ENCODE measurements around the gene NOLC1.

The NOLC1 gene

GRCh38 chr10:102112210-102112817 is 39.9 kb upstream of the NOLC1 start:
- ChIA-PET CTCF (interaction anchor here (0.6 kb wide), 1 partner anchor 419 kb away, joined by 3 read pairs; no protein-coding TSS in a partner anchor), POLR2A (interaction anchor here (1.2 kb wide), 1 partner anchor 294 kb away, joined by 3 read pairs; the partner anchor contains the start of gene OGA)
- no peak for DNase-seq (ENCODE audit: extremely low spot score)
- TF ChIP-seq FOXM1 (IDR thresholded peaks at IDR 0.05; ENCODE audit: borderline replicate concordance) = no peak
- no peak for TF ChIP-seq NFRKB (IDR thresholded peaks at IDR 0.05)

GRCh38 chr10:102113261-102113955 is 38.8 kb upstream of the NOLC1 start:
- ChIA-PET CTCF (interaction anchor here (1.3 kb wide), 1 partner anchor 12 kb away, joined by 3 read pairs; no protein-coding TSS in a partner anchor), POLR2A (interaction anchor here (0.6 to 2.0 kb wide), 5 partner anchors 8 to 58 kb away, joined by 3 to 8 read pairs (median 6); partner anchors contain the start of gene ARMH3)
- no peak for TF ChIP-seq L3MBTL2 (conservative IDR thresholded peaks at IDR 0.05)
- no peak for TF ChIP-seq CTBP1 (IDR thresholded peaks at IDR 0.05; ENCODE audit: borderline replicate concordance)
- no peak for TF ChIP-seq PKNOX1 (IDR thresholded peaks at IDR 0.05)
- no peak for TF ChIP-seq BHLHE40 (IDR thresholded peaks at IDR 0.05; ENCODE audit: borderline replicate concordance)
- TF ChIP-seq SP1 (IDR thresholded peaks at IDR 0.05) = no peak
- TF ChIP-seq ARNT (IDR thresholded peaks at IDR 0.05) = no peak
- TF ChIP-seq ELF4 (IDR thresholded peaks at IDR 0.05) = no peak
- no peak for TF ChIP-seq FOXM1 (IDR thresholded peaks at IDR 0.05; ENCODE audit: borderline replicate concordance)
- TF ChIP-seq ZNF384 (IDR thresholded peaks at IDR 0.05) = no peak
- no peak for TF ChIP-seq HDGF (IDR thresholded peaks at IDR 0.05; ENCODE audit: borderline replicate concordance)
- no peak for DNase-seq (ENCODE audit: extremely low spot score)

GRCh38 chr10:102113956-102114857 is 38.0 kb upstream of the NOLC1 start:
- POLR2A ChIA-PET = interaction anchor here (1.0 to 2.2 kb wide), 7 partner anchors 9 to 59 kb away, joined by 5 to 15 read pairs (median 6); partner anchors contain the start of genes ARMH3 and PPRC1
- CTCF ChIA-PET = interaction anchor here (0.9 to 1.3 kb wide), 2 partner anchors 13 to 41 kb away, joined by 3 to 4 read pairs; no protein-coding TSS in a partner anchor

GRCh38 chr10:102114861-102115618 is 37.1 kb upstream of the NOLC1 start:
- DNase-seq (ENCODE audit: extremely low spot score) = peak; percentile 84
- POLR2A ChIA-PET = interaction anchor here (0.6 to 2.2 kb wide), 9 partner anchors 8 to 59 kb away, joined by 3 to 15 read pairs (median 5); partner anchors contain the start of genes ARMH3, NOLC1 and PPRC1
- no peak for TF ChIP-seq PKNOX1 (IDR thresholded peaks at IDR 0.05)
- TF ChIP-seq SUZ12 (IDR thresholded peaks at IDR 0.05) = no peak
- no peak for TF ChIP-seq TARDBP (IDR thresholded peaks at IDR 0.05)
- CTCF ChIA-PET = interaction anchor here (0.7 to 1.2 kb wide), 3 partner anchors 17 to 527 kb away, joined by 3 to 4 read pairs (median 4); partner anchors contain the start of gene POLL

More at GRCh38 chr10:102113956-102114857, 38.0 kb upstream of the NOLC1 start:
- no peak for TF ChIP-seq PKNOX1 (IDR thresholded peaks at IDR 0.05)
- TF ChIP-seq BHLHE40 (IDR thresholded peaks at IDR 0.05; ENCODE audit: borderline replicate concordance) = no peak
- TF ChIP-seq SUZ12 (IDR thresholded peaks at IDR 0.05) = no peak
- TF ChIP-seq LEF1 (IDR thresholded peaks at IDR 0.05; ENCODE audit: borderline replicate concordance) = no peak
- TF ChIP-seq SP1 (IDR thresholded peaks at IDR 0.05) = no peak
- TF ChIP-seq ELF4 (IDR thresholded peaks at IDR 0.05) = no peak
- TF ChIP-seq CTBP1 (IDR thresholded peaks at IDR 0.05; ENCODE audit: borderline replicate concordance) = no peak
- TF ChIP-seq FOXM1 (IDR thresholded peaks at IDR 0.05; ENCODE audit: borderline replicate concordance) = no peak
- TF ChIP-seq L3MBTL2 (conservative IDR thresholded peaks at IDR 0.05) = no peak
- TF ChIP-seq ZNF384 (IDR thresholded peaks at IDR 0.05) = no peak
- TF ChIP-seq FOXK2 (IDR thresholded peaks at IDR 0.05) = no peak
- no peak for TF ChIP-seq NFRKB (IDR thresholded peaks at IDR 0.05)
- TF ChIP-seq HDGF (IDR thresholded peaks at IDR 0.05; ENCODE audit: borderline replicate concordance) = no peak
- TF ChIP-seq FOXA1 (IDR thresholded peaks at IDR 0.05) = no peak
- no peak for DNase-seq (ENCODE audit: extremely low spot score)

GRCh38 chr10:102115775-102116174 is 36.4 kb upstream of the NOLC1 start:
- CTCF ChIA-PET = interaction anchor here (0.7 to 1.2 kb wide), 4 partner anchors 16 to 528 kb away, joined by 3 to 4 read pairs (median 4); partner anchors contain the start of gene POLL

More at GRCh38 chr10:102115775-102116174, 36.4 kb upstream of the NOLC1 start:
- DNase-seq (ENCODE audit: extremely low spot score) = no peak
- POLR2A ChIA-PET = interaction anchor here (1.3 to 2.2 kb wide), 3 partner anchors 13 to 36 kb away, joined by 5 to 15 read pairs (median 5); partner anchors contain the start of genes NOLC1 and PPRC1
- TF ChIP-seq LEF1 (IDR thresholded peaks at IDR 0.05; ENCODE audit: borderline replicate concordance) (no peak), L3MBTL2 (conservative IDR thresholded peaks at IDR 0.05) (no peak), NFRKB (IDR thresholded peaks at IDR 0.05) (no peak), FOXM1 (IDR thresholded peaks at IDR 0.05; ENCODE audit: borderline replicate concordance) (no peak), ZNF384 (IDR thresholded peaks at IDR 0.05) (no peak), TARDBP (IDR thresholded peaks at IDR 0.05) (no peak)
